ENCODE data around the gene KRT80. TPM values are rescaled to one million over a fixed set of nuclear protein-coding genes. Genes with fewer than 3 reads are reported as not detected.

KRT80 gene
- total RNA-seq, 1 donor from 2014 or later, result not detected

- TF ChIP-seq, protein P1, sequence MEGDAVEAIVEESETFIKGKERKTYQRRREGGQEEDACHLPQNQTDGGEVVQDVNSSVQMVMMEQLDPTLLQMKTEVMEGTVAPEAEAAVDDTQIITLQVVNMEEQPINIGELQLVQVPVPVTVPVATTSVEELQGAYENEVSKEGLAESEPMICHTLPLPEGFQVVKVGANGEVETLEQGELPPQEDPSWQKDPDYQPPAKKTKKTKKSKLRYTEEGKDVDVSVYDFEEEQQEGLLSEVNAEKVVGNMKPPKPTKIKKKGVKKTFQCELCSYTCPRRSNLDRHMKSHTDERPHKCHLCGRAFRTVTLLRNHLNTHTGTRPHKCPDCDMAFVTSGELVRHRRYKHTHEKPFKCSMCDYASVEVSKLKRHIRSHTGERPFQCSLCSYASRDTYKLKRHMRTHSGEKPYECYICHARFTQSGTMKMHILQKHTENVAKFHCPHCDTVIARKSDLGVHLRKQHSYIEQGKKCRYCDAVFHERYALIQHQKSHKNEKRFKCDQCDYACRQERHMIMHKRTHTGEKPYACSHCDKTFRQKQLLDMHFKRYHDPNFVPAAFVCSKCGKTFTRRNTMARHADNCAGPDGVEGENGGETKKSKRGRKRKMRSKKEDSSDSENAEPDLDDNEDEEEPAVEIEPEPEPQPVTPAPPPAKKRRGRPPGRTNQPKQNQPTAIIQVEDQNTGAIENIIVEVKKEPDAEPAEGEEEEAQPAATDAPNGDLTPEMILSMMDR (IDR thresholded peaks at IDR 0.05; ENCODE audit: partially characterized antibody, unreplicated experiment), result no peak
- Mint-ChIP-seq H3K4me1 (ENCODE audit: low read depth, unreplicated experiment) (peaks cover 19% of the 10 kb centered on the region), H3K9me3 (ENCODE audit: unreplicated experiment) (peaks cover 10% of the 10 kb centered on the region), H3K27ac (ENCODE audit: unreplicated experiment) (peak overlapping the region; percentile 33), H3K36me3 (ENCODE audit: unreplicated experiment) (no peaks in the 10 kb centered on the region), H3K27me3 (ENCODE audit: unreplicated experiment) (peaks cover 16% of the 10 kb centered on the region), H3K4me3 (ENCODE audit: unreplicated experiment) (no peak overlapping the region)
- no peak for DNase-seq
Observed at GRCh38 chr12:52120951-52121823, 70.6 kb downstream of the KRT80 start.

- H3K4me3 Mint-ChIP-seq (ENCODE audit: unreplicated experiment), result no peak overlapping the region
- DNase-seq, result peak; percentile 55
- peaks cover 14% of the 10 kb centered on the region for H3K27me3 Mint-ChIP-seq (ENCODE audit: unreplicated experiment)
- H3K27ac Mint-ChIP-seq (ENCODE audit: unreplicated experiment), result no peak overlapping the region
- H3K9me3 Mint-ChIP-seq (ENCODE audit: unreplicated experiment), result peaks cover 9% of the 10 kb centered on the region
- no peaks in the 10 kb centered on the region for H3K36me3 Mint-ChIP-seq (ENCODE audit: unreplicated experiment)
- H3K4me1 Mint-ChIP-seq (ENCODE audit: low read depth, unreplicated experiment), result peaks cover 16% of the 10 kb centered on the region
- TF ChIP-seq, protein P1 (IDR thresholded peaks at IDR 0.05; ENCODE audit: partially characterized antibody, unreplicated experiment), result peak; percentile 68
Observed at GRCh38 chr12:52119398-52120254, 72.2 kb downstream of the KRT80 start.

Other genes with a start within 250 kb of the KRT80 start
- gene ACVR1B, start 240.3 kb downstream of the KRT80 start, total RNA-seq (ENCODE audit: unreplicated experiment), result 50.2 TPM
- 31.3 TPM for gene TAMALIN, start 185.1 kb downstream of the KRT80 start, total RNA-seq (ENCODE audit: unreplicated experiment)
- 8.5 TPM for gene NR4A1, start 140.6 kb downstream of the KRT80 start, total RNA-seq (ENCODE audit: unreplicated experiment)
- 26.2 TPM for gene ATG101, start 122.0 kb downstream of the KRT80 start, total RNA-seq (ENCODE audit: unreplicated experiment)
- 0.88 TPM for gene SMIM41, start 112.3 kb downstream of the KRT80 start, total RNA-seq (ENCODE audit: unreplicated experiment)
- gene KRT7, start 41.2 kb upstream of the KRT80 start, total RNA-seq (ENCODE audit: unreplicated experiment), result not detected
- not detected for gene KRT86, start 82.6 kb upstream of the KRT80 start, total RNA-seq (ENCODE audit: unreplicated experiment)
- not detected for gene KRT81, start 99.5 kb upstream of the KRT80 start, total RNA-seq (ENCODE audit: unreplicated experiment)
- not detected for gene KRT83, start 129.4 kb upstream of the KRT80 start, total RNA-seq (ENCODE audit: unreplicated experiment)
- gene KRT85, start 175.5 kb upstream of the KRT80 start, total RNA-seq (ENCODE audit: unreplicated experiment), result not detected
- not detected for gene KRT84, start 193.6 kb upstream of the KRT80 start, total RNA-seq (ENCODE audit: unreplicated experiment)
- gene KRT82, start 214.3 kb upstream of the KRT80 start, total RNA-seq (ENCODE audit: unreplicated experiment), result not detected
- gene KRT75, start 242.4 kb upstream of the KRT80 start, total RNA-seq (ENCODE audit: unreplicated experiment), result not detected